ENCODE measurements around the gene ALDH1L2. TPM values are rescaled to one million over a fixed set of nuclear protein-coding genes. Genes with fewer than 3 reads are reported as not detected.

ALDH1L2 gene
- polyA plus RNA-seq, 1 experiment = 76.1 TPM

GRCh38 chr12:105092336-105092735 is 8.1 kb upstream of the ALDH1L2 start:
- no peak for DNase-seq (ENCODE audit: low read depth)
- H3K36me3 ChIP-seq (ENCODE audit: control insufficient read depth, insufficient read depth, low read length) = no peaks in the 10 kb centered on the region
- H3K4me3 ChIP-seq (ENCODE audit: low read depth, low read length) = no peak overlapping the region
- POLR2A ChIA-PET = no interaction called here
- no peak for TF ChIP-seq CTCF (IDR thresholded peaks at IDR 0.05; ENCODE audit: insufficient read depth, low read depth, low read length)
- H3K27me3 ChIP-seq (ENCODE audit: control insufficient read depth, insufficient read depth, low read length) = peaks cover 6% of the 10 kb centered on the region
- CTCF ChIA-PET = interaction anchor here (1.1 to 1.3 kb wide), 3 partner anchors 10 to 39 kb away, joined by 3 to 4 read pairs (median 4); partner anchors contain the start of gene WASHC4

GRCh38 chr12:105091476-105092206 is 7.4 kb upstream of the ALDH1L2 start:
- CTCF ChIA-PET = interaction anchor here (1.1 to 1.3 kb wide), 4 partner anchors 9 to 38 kb away, joined by 3 to 4 read pairs (median 4); partner anchors contain the start of gene WASHC4
- no peak for TF ChIP-seq CTCF (IDR thresholded peaks at IDR 0.05; ENCODE audit: insufficient read depth, low read depth, low read length)
- H3K36me3 ChIP-seq (ENCODE audit: control insufficient read depth, insufficient read depth, low read length) = no peaks in the 10 kb centered on the region
- no peak for DNase-seq (ENCODE audit: low read depth)
- no peak overlapping the region for H3K4me3 ChIP-seq (ENCODE audit: low read depth, low read length)
- H3K27me3 ChIP-seq (ENCODE audit: control insufficient read depth, insufficient read depth, low read length) = peaks cover 6% of the 10 kb centered on the region
- POLR2A ChIA-PET = no interaction called here

- ChIA-PET POLR2A (no interaction called here), CTCF (interaction anchor here (0.6 to 0.7 kb wide), 2 partner anchors 12 to 461 kb away, joined by 3 read pairs; no protein-coding TSS in a partner anchor)
- DNase-seq (ENCODE audit: low read depth) = no peak
- Histone ChIP-seq H3K27me3 (ENCODE audit: control insufficient read depth, insufficient read depth, low read length) (peaks cover 6% of the 10 kb centered on the region), H3K4me3 (ENCODE audit: low read depth, low read length) (no peak overlapping the region), H3K36me3 (ENCODE audit: control insufficient read depth, insufficient read depth, low read length) (no peaks in the 10 kb centered on the region)
- TF ChIP-seq CTCF (IDR thresholded peaks at IDR 0.05; ENCODE audit: insufficient read depth, low read depth, low read length) = no peak
Observed at GRCh38 chr12:105090361-105090760, 6.1 kb upstream of the ALDH1L2 start.

GRCh38 chr12:105089817-105090216 is 5.6 kb upstream of the ALDH1L2 start:
- Histone ChIP-seq H3K4me3 (ENCODE audit: low read depth, low read length) (no peak overlapping the region), H3K36me3 (ENCODE audit: control insufficient read depth, insufficient read depth, low read length) (no peaks in the 10 kb centered on the region), H3K27me3 (ENCODE audit: control insufficient read depth, insufficient read depth, low read length) (peaks cover 6% of the 10 kb centered on the region)
- POLR2A ChIA-PET = no interaction called here
- no peak for DNase-seq (ENCODE audit: low read depth)
- TF ChIP-seq CTCF (IDR thresholded peaks at IDR 0.05; ENCODE audit: insufficient read depth, low read depth, low read length) = no peak
- CTCF ChIA-PET = no interaction called here

GRCh38 chr12:105085501-105085900 is 1.2 kb upstream of the ALDH1L2 start:
- no peak for TF ChIP-seq CTCF (IDR thresholded peaks at IDR 0.05; ENCODE audit: insufficient read depth, low read depth, low read length)
- H3K36me3 ChIP-seq (ENCODE audit: control insufficient read depth, insufficient read depth, low read length) = no peaks in the 10 kb centered on the region
- ChIA-PET CTCF (no interaction called here), POLR2A (interaction anchor here (0.7 kb wide), 1 partner anchor 316 kb away, joined by 14 read pairs; no protein-coding TSS in a partner anchor)
- no peak for DNase-seq (ENCODE audit: low read depth)
- H3K4me3 ChIP-seq (ENCODE audit: low read depth, low read length) = no peak overlapping the region
- H3K27me3 ChIP-seq (ENCODE audit: control insufficient read depth, insufficient read depth, low read length) = no peaks in the 10 kb centered on the region
